ENCODE measurements around the gene SMCR8.

DNA sequence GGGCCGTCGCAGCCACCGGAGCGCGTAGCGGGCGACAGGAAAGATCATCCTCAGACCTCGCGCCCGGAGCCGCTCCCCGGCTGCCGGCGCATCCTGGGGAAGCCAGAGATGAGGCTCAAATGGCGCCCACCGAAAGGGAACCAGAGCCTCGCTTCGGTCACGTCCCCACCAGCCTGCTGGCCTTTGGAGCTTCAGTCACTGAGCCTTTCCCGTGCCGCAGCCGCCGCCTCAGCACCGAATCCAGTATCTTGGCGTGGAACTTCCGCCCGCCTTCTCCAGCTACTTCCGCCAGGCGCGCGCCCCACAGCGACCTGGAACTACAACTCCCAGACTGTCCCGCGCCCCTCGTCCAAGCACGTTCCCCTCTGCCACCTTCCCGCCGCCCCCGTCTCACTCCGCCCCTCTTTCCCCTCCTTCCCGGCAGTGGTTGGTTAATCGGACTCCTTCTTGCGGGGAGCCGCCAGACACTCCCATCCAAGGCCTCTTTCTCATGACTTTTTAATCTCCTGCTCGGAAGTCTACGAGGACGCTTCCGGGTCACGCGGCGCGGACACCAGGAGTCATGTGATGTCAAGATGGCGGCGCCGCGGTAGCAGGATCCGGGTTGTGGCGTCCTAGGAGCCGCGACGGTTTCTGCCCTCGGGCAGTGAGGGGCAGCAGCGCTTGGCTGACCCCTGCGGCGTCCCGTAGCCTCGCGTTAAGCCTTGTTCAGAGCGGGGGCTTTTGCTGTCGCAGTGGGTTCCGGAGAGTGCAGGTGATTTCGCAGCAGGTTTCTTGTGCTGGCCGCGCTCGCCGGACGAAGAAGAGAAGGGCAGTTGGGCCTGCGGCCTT, at the start of gene SMCR8, which contains the start of gene TOP3A:
- TF ChIP-seq EZH2 (IDR thresholded peaks at IDR 0.05): no peak
- peak; percentile 65 for TF ChIP-seq POLR2AphosphoS5 (IDR thresholded peaks at IDR 0.05; ENCODE audit: borderline replicate concordance, low read depth, low read length)
- TF ChIP-seq FOXP2 (optimal IDR thresholded peaks at IDR 0.05; ENCODE audit: control extremely low read depth, extremely low read length, insufficient read depth): no peak

Measured in SK-N-MC (cell line).